AG09309 (cell line): ENCODE results near the gene PLXNB1.

Source experiments
- DNase-seq: peaks from one replicate; pipeline ENCODE4 v3.0.0-alpha.2; 2010; ENCODE audit warnings: low read depth
- H3K4me3 ChIP-seq: 2 replicates; pipeline ENCODE4 v1.5.1; 2011; ENCODE audit warnings: mild to moderate bottlenecking, low read depth, low read length, moderate library complexity; ENCODE audit not compliant: control insufficient read depth
- TF ChIP-seq, protein P1 (sequence below): IDR thresholded peaks from 2 replicates; pipeline ENCODE4 v1.5.1; 2011; ENCODE audit warnings: mild to moderate bottlenecking, low read depth, low read length, inconsistent platforms; ENCODE audit not compliant: insufficient read depth, control insufficient read depth; ENCODE audit errors: missing control alignments

Gene PLXNB1

GRCh38 chr3:48400824-48401433 lies 29.0 kb downstream of the PLXNB1 start:
- H3K4me3 ChIP-seq, result no peak overlapping the region
- peak; percentile 3 for DNase-seq

DNA sequence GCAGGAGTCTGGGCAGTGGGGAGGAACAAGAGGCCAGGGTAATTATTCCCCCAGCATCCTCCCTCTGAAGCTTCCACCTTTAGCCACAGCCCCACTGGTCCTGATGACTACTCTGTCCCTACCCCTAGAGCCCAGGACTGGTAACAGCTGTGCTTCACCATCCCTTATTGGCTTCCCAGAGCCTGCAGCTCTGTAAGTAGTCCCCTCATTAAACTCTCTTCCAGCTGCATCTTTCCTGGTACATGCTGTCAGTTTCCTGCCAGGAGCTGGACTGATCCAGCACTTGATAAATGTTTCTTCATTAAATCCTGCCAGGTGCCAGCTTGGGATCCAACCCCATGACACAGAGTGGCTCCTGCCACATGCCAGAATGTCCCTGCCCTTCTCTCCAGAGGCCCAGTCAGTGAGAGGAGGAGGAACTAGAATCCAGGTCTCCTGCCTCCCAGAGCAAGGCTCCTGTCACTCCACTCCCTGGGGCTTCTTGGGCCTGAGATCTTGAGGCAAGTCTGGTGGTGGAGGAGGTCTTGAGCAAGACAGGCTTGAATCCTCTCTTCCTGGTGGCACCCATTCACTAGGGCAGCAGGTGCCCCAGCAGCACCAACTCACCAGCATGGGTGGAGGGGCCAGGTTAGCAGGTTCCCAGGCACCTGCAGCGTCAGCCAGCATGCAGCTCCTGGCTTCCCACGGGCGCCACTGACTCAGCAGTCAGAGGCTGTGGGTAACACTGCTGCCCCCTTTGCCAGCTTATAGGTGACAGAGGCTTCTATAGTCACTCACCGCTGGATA lies 30.3 kb downstream of the PLXNB1 start:
- no peak overlapping the region for H3K4me3 ChIP-seq
- no peak for DNase-seq
- TF ChIP-seq, protein P1, sequence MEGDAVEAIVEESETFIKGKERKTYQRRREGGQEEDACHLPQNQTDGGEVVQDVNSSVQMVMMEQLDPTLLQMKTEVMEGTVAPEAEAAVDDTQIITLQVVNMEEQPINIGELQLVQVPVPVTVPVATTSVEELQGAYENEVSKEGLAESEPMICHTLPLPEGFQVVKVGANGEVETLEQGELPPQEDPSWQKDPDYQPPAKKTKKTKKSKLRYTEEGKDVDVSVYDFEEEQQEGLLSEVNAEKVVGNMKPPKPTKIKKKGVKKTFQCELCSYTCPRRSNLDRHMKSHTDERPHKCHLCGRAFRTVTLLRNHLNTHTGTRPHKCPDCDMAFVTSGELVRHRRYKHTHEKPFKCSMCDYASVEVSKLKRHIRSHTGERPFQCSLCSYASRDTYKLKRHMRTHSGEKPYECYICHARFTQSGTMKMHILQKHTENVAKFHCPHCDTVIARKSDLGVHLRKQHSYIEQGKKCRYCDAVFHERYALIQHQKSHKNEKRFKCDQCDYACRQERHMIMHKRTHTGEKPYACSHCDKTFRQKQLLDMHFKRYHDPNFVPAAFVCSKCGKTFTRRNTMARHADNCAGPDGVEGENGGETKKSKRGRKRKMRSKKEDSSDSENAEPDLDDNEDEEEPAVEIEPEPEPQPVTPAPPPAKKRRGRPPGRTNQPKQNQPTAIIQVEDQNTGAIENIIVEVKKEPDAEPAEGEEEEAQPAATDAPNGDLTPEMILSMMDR, result no peak

More at GRCh38 chr3:48400824-48401433, 29.0 kb downstream of the PLXNB1 start:
- TF ChIP-seq, protein P1, result peak; percentile 82

GRCh38 chr3:48398701-48399386 lies 31.0 kb downstream of the PLXNB1 start:
- TF ChIP-seq, protein P1, result no peak
- no peak for DNase-seq
- no peak overlapping the region for H3K4me3 ChIP-seq

- no peak for DNase-seq
- TF ChIP-seq, protein P1, result no peak
- no peak overlapping the region for H3K4me3 ChIP-seq
Measured at GRCh38 chr3:48397767-48398681, 31.9 kb downstream of the PLXNB1 start.

DNA sequence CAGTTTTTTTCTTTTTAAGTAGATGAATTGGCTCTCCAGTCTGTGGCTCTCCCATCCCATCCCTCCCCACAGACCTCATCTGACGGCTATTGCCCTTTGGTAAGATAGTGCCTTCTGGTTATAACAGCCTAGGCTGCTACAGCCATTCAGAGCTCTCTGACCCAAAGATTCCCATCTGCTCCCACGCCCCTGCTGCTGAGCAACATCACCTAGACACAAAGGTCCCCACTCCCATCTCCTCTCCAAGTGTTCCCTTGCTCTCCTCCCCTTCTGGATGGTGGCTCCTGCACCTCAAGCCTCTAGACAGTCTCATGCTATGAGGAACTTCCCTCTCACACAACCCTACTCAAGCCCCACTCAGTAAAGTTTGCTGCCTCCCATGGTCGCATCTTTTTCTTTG lies 34.2 kb downstream of the PLXNB1 start:
- DNase-seq, result no peak
- TF ChIP-seq, protein P1, result no peak
- H3K4me3 ChIP-seq, result no peak overlapping the region

DNA sequence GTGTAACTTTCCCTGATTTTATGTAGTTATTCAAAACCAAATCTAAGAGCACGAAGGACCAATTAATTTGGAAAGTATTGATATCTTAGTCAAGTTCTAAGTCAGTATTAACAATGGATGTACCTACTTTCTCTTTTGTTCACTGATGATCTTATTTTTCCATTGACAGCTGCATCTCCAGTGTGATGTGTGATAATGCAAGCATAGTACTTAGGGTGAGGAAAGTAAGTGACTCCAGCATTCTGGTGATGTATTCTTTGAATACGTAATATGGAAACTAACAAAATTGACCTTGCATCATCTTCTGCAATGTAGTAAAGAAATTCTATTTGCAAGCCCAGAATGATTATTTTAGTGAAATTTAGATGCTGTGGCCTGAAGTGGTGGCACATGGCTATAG lies 35.5 kb downstream of the PLXNB1 start:
- TF ChIP-seq, protein P1, result no peak
- no peak overlapping the region for H3K4me3 ChIP-seq
- DNase-seq, result no peak
